Stimulated activated CD8-positive, alpha-beta memory T cell treated with anti-CD3 and anti-CD28 coated beads, Interleukin-4, amount 100 ng/mL, for 48 hours (primary cell): ENCODE data around the gene FNBP1.
A peak's percentile ranks its signal among the peaks of the same experiment; 100 is the strongest.
"Not testable (repeated sequence)": the region's sequence is repeated elsewhere in the genome, so short reads cannot be mapped to it uniquely, and the experiment has no call there.

Source experiments
- DNase-seq: peaks from one replicate; pipeline ENCODE4 v3.0.0-alpha.2; 2020

The FNBP1 gene

DNA sequence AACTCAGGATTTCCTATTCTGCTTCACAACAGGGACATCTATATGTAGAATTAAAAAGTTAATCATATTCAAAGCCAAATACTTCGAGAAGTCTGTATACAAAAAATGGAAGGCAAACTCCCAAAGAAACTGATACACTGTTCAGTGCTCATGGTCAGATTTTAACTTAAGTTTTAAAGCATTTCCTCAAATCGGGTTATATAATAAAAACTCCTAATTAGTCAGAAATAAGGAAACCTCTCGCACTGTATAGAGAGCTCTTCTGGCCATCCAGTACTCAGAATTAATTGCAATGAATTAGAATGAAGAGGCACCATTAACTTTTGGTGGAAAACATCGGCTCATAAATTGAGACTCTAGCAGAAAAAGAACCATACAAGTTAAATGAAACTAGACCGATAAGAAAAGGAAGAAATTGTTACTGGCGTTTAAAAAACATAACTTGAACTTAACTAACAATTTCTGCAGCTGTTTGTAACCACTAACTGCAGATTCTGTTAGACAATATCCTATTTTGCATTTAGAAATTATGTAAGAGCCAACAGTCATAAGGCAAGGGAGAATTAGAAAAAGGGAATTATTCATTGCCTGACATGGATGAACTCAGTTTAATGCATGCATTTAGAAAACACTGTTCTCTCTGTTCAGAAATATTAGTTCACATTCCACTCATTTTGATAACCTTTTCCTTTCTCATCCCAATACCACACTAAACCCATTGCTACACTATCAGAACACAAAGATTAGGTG lies 96.6 kb downstream of the FNBP1 start:
- no peak for DNase-seq

- no peak for DNase-seq
These were observed 97.7 kb downstream of the FNBP1 start for GRCh38 chr9:129945314-129945713.

- DNase-seq = peak; percentile 56
These were observed 98.4 kb downstream of the FNBP1 start for GRCh38 chr9:129944506-129945116.

DNA sequence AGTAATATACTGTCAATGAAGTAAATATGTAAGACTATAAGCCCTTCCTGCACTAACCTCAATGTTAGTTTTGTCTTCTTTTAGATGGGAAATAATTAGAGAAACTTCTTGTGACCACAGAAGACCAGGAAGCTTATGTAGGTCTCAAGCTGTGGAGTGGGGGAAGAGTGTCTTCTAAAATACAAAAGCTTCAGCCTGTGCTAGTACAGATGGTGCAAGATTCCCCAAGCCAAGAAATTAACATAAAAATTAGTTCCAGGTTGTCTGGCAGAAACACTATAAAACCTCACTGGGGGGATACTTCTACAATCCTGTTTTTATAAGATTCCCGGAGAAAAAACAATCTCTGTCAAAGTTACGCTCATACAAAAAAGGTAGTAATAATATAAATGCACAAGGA lies 103.6 kb downstream of the FNBP1 start:
- DNase-seq = no peak

GRCh38 chr9:129938291-129938979 lies 104.6 kb downstream of the FNBP1 start:
- DNase-seq = no peak

DNA sequence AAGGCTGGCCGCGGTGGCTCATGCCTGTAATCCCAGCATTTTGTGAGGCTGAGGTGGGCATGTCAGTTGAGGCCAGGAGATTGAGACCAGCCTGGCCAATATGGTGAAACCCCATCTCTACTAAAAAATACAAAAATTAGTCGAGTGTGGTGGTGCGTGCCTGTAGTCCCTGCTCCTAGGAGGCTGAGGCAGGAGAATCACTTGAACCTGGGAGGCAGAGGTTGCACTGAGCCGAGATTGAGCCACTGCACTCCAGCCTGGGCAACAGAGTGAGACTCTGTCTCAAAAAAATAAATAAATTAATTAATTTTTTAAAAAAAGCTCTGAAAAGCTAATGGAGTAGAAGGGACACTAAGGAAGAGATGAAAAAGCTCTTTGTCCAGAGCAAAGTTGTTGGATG lies 105.1 kb downstream of the FNBP1 start:
- not testable (repeated sequence) for DNase-seq

GRCh38 chr9:129936222-129936621 lies 106.8 kb downstream of the FNBP1 start:
- no peak for DNase-seq

- no peak for DNase-seq
These were observed 108.2 kb downstream of the FNBP1 start for GRCh38 chr9:129934780-129935179.

- no peak for DNase-seq
These were observed 108.9 kb downstream of the FNBP1 start for GRCh38 chr9:129934041-129934591.

GRCh38 chr9:129933185-129934040 lies 109.6 kb downstream of the FNBP1 start:
- DNase-seq = no peak

DNA sequence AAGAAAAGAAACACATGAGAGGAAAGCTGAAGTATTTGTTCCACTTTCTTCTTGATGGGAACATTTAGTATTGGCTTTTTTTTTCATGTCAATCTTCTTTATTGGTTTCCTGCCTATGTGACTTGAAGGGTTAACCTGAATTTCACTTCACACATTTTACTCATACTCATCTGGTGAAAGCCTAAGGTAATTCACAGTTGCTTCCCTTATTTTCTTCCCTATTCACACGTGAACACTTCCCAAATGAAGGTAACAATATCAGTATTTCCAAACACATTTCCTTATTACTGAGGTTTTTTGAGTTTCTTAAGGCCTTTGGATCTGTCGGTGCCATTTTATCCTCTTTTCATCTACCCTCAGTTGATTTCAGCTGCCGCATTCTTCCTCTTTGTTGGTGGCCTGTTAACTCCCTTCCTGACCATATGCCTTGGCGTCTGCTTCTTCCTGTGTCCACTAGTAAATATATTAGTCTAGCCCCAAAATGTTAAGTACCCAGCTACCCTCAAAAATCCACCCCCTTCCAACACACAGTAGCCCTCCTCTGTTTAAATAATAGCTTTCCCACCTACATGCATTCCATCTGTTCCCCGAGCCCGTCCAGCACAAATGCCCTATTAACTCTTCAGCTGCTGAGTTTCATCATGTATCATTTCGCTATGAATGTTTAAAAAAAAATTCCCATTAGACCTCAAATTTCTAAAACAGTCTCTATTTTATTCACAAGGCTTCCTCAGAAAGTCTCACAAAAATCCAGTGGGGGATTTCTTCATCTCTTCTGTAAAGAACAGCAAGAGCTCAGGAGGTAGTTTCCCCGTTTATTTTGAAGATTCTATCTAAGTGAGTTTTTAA lies 110.5 kb downstream of the FNBP1 start:
- DNase-seq = no peak

GRCh38 chr9:129930743-129931142 lies 112.2 kb downstream of the FNBP1 start:
- no peak for DNase-seq

DNA sequence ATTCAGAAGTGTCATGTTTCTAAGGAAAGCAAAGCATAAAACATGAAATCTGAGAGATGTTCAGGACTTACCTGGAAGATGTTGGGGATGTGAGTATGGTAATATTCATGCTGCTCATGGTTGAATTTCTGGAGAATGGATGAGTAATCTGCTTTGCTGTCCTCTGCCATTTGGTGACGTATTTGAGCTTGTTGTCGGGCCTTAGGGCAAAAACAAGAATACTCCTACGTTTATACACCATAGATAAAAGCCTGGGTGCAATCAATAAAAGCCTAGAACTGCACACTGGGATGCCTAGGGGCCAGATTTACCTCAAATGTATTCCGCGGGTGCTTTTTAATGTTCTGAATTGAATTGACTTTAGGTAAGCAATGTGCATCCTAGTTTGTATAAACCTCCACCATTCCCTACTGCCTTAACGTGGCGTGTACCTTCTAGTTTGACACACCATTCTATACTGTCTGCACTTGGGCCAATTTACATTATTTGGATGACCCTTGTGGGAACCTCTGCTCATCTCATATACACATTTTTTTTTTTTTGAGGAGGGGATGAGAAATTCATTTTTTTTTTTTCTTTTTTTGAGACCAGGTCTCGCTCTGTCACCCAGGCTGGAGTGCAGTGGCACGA lies 113.4 kb downstream of the FNBP1 start:
- DNase-seq = no peak

DNA sequence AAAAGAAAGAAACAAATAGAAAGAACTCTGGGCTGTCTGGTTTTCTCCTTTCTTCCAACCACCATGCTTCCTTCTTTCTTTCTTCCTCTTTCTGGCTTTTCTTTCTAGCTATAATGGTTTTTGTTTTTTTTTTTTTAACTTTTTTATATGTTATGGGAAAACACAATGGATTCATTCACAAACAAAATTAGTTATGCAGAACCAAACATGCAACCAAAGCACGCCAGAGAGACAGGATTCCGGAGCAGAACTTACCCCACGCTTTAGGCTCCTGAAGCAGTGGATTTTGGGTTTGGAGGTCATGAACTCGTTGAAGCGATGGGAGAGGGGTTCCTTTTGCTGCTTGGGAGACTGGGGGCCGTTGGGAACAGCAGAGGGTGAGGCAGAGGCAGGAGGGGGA lies 119.4 kb downstream of the FNBP1 start:
- no peak for DNase-seq

DNA sequence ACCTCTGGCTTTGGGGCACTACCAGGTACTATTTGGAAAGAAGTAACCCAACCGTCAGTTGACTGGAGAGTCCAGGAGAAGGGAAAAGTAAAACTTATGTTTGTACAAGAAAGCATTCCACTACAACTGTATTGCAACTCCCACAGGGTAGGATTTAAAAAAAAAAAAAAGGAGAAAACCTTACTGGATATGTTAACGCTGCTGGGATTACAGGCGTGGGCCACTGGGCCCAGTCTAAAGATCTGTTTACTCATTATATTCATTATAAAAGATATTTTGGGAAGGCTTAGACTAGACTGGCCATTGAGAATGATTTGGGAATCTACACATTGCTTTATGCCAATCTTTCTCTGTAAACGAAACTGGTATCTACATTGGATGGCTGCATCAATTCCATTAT lies 121.1 kb downstream of the FNBP1 start:
- no peak for DNase-seq

DNA sequence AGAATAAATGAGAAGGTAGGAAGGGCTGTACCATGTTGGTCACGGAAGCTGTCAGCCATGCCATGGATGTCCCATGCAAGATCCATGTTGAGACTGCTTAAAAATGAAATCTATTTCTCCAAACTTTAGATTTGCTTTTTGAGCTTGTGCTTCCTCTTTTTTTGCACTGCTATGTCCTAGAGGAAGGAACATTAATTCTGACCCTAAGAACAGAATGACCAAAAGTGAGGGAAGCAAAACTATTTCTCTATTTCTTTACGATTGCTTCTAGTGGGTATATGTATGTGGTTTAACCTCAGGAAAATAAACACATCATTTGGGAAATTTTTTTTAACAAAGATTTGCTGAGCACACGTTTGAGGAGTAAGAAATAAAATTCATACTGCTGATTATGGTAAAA lies 123.1 kb downstream of the FNBP1 start:
- no peak for DNase-seq

DNA sequence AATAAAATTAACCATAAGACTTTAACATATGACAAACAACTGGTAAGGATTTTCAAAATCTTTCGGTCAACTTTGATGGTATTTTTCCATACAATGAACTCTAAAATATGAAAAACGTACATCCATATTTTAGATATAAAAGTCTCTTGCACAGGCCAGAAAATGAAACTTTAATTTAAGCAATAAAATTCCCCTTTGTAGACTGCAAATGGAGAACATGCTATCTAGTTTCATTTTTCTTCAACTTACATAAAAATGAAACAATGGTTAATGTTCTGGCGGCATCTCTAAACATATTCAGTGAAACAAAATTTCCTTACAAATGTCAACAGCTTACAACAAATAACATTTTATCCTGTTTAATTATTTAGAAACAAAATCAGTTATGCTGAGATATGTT lies 123.7 kb downstream of the FNBP1 start:
- no peak for DNase-seq

DNA sequence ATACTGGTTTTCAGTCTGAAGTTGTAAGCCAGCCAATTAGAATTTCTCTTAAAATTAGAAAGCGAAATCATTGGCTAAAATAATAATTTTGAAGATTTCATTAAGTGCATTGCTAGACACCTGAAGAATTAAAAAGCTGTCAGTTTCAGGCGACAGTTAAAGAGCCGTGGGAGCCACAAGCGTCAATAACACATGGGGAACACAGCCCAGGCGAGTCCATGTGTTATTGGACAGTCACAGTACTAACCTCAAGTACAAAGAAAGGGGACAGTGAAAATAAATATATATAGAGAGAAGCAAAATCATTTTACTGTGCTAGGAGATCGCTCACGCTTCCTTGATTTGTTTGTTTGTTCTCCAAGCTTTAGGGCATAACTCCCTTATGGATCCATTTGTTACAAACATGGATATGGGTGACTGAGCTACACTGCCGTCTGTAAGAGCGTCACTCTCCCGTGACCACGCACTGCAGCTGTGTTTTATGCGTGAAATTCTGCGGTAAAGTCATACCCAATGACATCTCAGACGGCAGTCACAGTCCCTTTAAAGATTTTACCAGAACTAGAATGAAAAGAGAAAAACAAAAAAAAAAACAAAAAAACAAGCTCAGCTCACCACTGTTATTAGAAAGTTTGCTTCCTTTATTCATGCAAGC lies 124.6 kb downstream of the FNBP1 start:
- DNase-seq = no peak

GRCh38 chr9:129916707-129917106 lies 126.3 kb downstream of the FNBP1 start:
- DNase-seq = no peak

- no peak for DNase-seq
These were observed 128.9 kb downstream of the FNBP1 start for GRCh38 chr9:129914051-129914450.
